ENCODE data around the gene RAD51B. TPM values are rescaled to one million over a fixed set of nuclear protein-coding genes. Genes with fewer than 3 reads are reported as not detected.

Gene RAD51B
- total and polyA plus RNA-seq, 2 donors: 6.2 to 92.9 TPM

DNA sequence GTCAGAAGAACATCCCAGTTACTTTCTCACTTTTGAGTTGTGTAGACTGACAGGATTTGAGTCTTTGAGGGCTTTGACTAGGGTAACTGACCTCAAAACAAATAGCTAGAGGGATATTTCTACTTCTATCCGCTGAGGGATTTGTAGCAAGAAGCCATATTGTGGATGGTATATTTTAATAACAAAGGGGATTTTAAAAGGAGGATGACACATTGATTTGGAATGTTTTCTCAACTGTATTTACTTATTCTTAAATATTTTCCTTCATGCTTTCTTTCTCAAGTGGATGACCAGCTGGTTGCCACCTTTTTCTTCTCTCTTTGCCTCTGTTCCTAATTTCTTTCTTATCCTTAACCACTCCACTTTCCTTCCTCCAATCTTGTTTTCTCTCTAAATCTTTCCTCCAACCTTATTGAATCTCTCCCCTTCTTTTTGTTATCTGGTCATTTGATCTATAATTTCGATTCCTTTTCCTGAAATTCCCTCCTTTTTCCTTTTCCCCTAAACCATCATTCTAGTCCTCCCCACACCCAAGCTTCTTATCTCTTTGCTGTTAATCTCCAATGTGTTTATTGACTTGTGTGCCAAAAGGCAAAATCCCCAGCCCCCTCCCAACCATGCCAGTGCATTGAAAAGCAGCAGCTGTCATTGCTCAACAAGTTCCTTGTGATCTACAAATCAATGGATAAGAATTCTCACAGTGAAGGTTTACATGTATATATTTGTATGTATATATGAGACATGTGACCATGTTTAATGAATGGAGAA, 411.6 kb downstream of the RAD51B start:
- no peaks in the 10 kb centered on the region for H3K36me3 ChIP-seq (ENCODE audit: insufficient read depth)
- no peak overlapping the region for H3K4me3 ChIP-seq (ENCODE audit: low read depth, low read length)
- peak overlapping the region; percentile 27 for H3K27ac ChIP-seq (ENCODE audit: low read depth)
- no peak for DNase-seq (ENCODE audit: extremely low spot score)
- no peaks in the 10 kb centered on the region for H3K4me1 ChIP-seq (ENCODE audit: insufficient read depth)
- WGBS: 77% methylated on average over 2 of the region's 2 CpGs

DNA sequence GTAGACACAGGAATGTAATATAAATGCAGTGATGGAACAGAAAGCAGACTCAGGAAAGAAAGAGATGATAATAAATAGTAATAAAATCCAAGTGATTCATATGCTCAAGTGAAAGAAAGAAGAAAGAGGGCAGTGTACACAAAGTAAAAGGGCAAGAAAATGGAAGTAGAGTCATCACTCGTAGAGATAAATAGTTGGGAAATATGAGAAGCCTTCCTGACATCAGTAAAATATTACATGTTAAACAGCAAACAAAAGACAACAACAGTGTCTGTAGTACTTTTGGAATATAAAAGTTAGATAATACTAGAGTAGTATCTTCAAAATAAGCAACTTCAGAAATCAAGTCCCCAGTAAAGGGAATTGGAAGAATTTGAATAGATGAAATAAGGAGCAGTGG, 412.3 kb downstream of the RAD51B start:
- no peak overlapping the region for H3K4me3 ChIP-seq (ENCODE audit: low read depth, low read length)

DNA sequence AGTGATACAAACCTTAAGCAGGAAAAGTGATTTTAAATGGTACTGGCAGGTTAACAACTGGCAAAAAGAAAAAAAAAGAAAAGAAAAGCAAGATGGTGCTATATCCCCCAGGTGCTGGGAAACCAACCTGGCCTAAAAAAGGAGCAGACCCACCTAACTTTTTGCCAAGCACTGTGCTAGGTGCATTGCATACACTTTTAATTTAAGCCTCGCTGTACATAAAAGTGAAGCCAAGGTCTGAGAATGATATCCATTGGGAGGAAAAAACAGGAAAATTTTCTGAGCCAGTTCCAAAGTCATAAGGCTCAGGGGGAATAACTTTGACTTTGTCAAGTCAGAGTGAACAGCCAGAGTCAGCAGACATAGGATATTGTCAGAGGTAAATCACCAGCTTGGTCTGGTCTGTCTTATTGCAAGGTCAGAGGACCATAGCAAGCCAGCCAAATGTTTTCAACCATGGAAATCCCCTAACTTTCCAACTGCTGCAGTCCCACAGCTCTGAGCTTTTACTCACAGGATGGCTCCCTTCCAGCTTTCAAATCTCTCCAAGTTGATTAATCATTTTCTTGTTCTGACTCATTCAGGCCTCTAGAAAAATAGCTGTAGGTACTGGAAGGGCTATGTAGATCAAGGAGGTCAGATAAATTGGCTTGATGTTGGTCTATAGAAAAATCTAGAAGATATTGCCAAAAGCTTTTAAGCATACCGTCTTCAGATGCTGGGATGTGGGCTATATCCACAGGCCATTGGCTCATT, 412.9 kb downstream of the RAD51B start:
- no peak overlapping the region for H3K4me3 ChIP-seq (ENCODE audit: low read depth, low read length)
- H3K36me3 ChIP-seq (ENCODE audit: insufficient read depth): no peaks in the 10 kb centered on the region
- WGBS: 19% methylated on average over 2 of the region's 2 CpGs
- peak; percentile 92 for DNase-seq (ENCODE audit: extremely low spot score)
- H3K4me1 ChIP-seq (ENCODE audit: insufficient read depth): no peaks in the 10 kb centered on the region
- H3K27ac ChIP-seq (ENCODE audit: low read depth): peak overlapping the region; percentile 27

More for the DNA sequence above, 412.3 kb downstream of the RAD51B start:
- Histone ChIP-seq H3K27ac (ENCODE audit: low read depth) (peak overlapping the region; percentile 27), H3K36me3 (ENCODE audit: insufficient read depth) (no peaks in the 10 kb centered on the region), H3K4me1 (ENCODE audit: insufficient read depth) (no peaks in the 10 kb centered on the region)
- no peak for DNase-seq (ENCODE audit: extremely low spot score)
- 16% methylated on average over 1 of the region's 1 CpG for WGBS

DNA sequence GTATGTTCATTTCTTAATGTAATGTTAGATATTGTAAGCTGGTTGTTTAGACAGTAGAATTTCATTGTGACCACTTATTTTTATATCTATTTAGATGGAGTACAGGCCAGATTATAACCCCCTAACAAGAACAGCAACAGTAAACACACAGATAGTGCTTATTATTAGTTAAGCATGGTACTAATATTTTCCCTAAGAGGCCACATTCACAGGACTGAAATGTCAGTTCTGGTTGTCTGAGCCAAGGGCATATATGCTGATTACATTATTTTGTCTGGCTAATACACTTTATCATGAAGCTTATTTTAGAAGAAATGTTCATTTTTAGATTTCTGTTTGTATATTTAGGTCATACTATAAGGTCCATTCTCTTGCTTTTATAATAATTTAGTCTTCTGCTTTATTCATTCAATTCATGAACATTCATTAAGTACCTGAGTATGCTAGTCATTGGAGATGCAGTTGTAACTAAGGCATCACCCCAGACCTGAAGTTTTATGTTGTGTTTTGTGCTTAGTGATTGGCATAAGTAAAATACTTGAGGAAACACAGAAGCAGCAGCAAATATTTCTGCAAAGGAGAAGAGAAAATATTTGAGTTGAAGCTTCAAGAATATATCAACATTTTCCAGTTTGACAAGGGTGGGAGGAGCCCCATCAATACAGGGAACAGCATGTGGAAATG, 413.7 kb downstream of the RAD51B start:
- no peak for DNase-seq (ENCODE audit: extremely low spot score)
- Histone ChIP-seq H3K27ac (ENCODE audit: low read depth) (peak overlapping the region; percentile 16), H3K4me1 (ENCODE audit: insufficient read depth) (no peaks in the 10 kb centered on the region), H3K36me3 (ENCODE audit: insufficient read depth) (no peaks in the 10 kb centered on the region), H3K4me3 (ENCODE audit: low read depth, low read length) (no peak overlapping the region)

- Histone ChIP-seq H3K4me1 (ENCODE audit: insufficient read depth) (no peaks in the 10 kb centered on the region), H3K4me3 (ENCODE audit: low read depth, low read length) (no peak overlapping the region), H3K36me3 (ENCODE audit: insufficient read depth) (no peaks in the 10 kb centered on the region), H3K27ac (ENCODE audit: low read depth) (no peak overlapping the region)
- WGBS: 87% methylated on average over 3 of the region's 3 CpGs
- DNase-seq (ENCODE audit: extremely low spot score): no peak
Measured at GRCh38 chr14:68234101-68234905, 414.7 kb downstream of the RAD51B start.

GRCh38 chr14:68235011-68235410, 415.4 kb downstream of the RAD51B start:
- H3K36me3 ChIP-seq (ENCODE audit: insufficient read depth): no peaks in the 10 kb centered on the region
- 70% methylated on average over 3 of the region's 3 CpGs for WGBS
- no peak overlapping the region for H3K27ac ChIP-seq (ENCODE audit: low read depth)
- H3K4me3 ChIP-seq (ENCODE audit: low read depth, low read length): no peak overlapping the region
- H3K4me1 ChIP-seq (ENCODE audit: insufficient read depth): no peaks in the 10 kb centered on the region
- no peak for DNase-seq (ENCODE audit: extremely low spot score)

GRCh38 chr14:68236582-68237458, 417.2 kb downstream of the RAD51B start:
- WGBS: 30% methylated on average over 1 of the region's 1 CpG
- no peak for DNase-seq (ENCODE audit: extremely low spot score)

GRCh38 chr14:68238551-68238950, 419.0 kb downstream of the RAD51B start:
- Histone ChIP-seq H3K36me3 (ENCODE audit: insufficient read depth) (no peaks in the 10 kb centered on the region), H3K27ac (ENCODE audit: low read depth) (no peak overlapping the region), H3K4me1 (ENCODE audit: insufficient read depth) (no peaks in the 10 kb centered on the region), H3K4me3 (ENCODE audit: low read depth, low read length) (no peak overlapping the region)
- WGBS: 95% methylated on average over 1 of the region's 1 CpG
- no peak for DNase-seq (ENCODE audit: extremely low spot score)

More at GRCh38 chr14:68236582-68237458, 417.2 kb downstream of the RAD51B start:
- H3K4me3 ChIP-seq (ENCODE audit: low read depth, low read length): no peak overlapping the region
- peak overlapping the region; percentile 1 for H3K27ac ChIP-seq (ENCODE audit: low read depth)
- H3K36me3 ChIP-seq (ENCODE audit: insufficient read depth): no peaks in the 10 kb centered on the region
- H3K4me1 ChIP-seq (ENCODE audit: insufficient read depth): no peaks in the 10 kb centered on the region

- DNase-seq (ENCODE audit: extremely low spot score): no peak
- no peaks in the 10 kb centered on the region for H3K36me3 ChIP-seq (ENCODE audit: insufficient read depth)
- H3K4me3 ChIP-seq (ENCODE audit: low read depth, low read length): no peak overlapping the region
- no peaks in the 10 kb centered on the region for H3K4me1 ChIP-seq (ENCODE audit: insufficient read depth)
- 92% methylated on average over 3 of the region's 3 CpGs for WGBS
- no peak overlapping the region for H3K27ac ChIP-seq (ENCODE audit: low read depth)
Measured at GRCh38 chr14:68238976-68239375, 419.4 kb downstream of the RAD51B start.

DNA sequence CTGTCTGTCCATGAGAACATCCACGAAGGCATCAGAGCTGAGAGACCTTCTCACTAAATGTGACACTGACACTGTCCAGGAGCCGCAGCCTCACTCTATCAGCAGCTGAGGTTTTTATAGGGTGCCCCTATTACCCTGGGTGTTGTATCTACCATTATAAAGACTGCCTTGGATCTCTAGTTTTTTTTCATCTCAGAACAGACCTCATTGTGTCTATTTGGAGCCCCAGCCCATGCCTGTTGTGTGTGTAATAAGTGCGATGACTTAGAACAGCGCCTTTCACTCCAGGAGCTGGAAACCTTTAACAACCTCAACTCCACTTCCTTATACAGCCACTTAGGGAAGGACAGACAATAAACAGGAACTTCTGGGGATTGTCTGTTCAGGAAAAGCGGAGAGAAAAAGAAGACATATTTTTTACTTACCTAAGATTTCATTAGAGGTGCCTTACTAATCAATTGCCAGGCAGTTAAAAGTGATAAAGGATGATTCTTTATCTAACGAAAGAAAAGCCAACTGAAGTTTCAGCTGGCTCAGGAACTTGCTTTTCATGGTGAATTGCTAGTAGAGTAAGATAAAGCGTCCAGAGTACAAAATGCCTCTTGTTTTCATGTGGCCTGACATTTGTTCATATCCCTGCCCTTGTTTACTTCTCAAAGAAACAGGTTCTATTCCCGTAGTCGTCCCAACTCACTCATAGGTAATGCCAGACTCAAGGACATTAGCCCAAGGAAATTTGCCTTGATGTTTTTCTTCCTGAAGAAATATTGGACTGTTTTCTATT, 420.6 kb downstream of the RAD51B start:
- H3K36me3 ChIP-seq (ENCODE audit: insufficient read depth): no peaks in the 10 kb centered on the region
- H3K4me3 ChIP-seq (ENCODE audit: low read depth, low read length): no peak overlapping the region
- no peak overlapping the region for H3K27ac ChIP-seq (ENCODE audit: low read depth)
- no peak for DNase-seq (ENCODE audit: extremely low spot score)
- no peaks in the 10 kb centered on the region for H3K4me1 ChIP-seq (ENCODE audit: insufficient read depth)
- 52% methylated on average over 9 of the region's 9 CpGs for WGBS

GRCh38 chr14:68241862-68242487, 422.4 kb downstream of the RAD51B start:
- WGBS: 51% methylated on average over 6 of the region's 6 CpGs
- Histone ChIP-seq H3K4me1 (ENCODE audit: insufficient read depth) (no peaks in the 10 kb centered on the region), H3K4me3 (ENCODE audit: low read depth, low read length) (no peak overlapping the region), H3K27ac (ENCODE audit: low read depth) (no peak overlapping the region), H3K36me3 (ENCODE audit: insufficient read depth) (no peaks in the 10 kb centered on the region)
- DNase-seq (ENCODE audit: extremely low spot score): no peak

Data from urinary bladder (tissue), 4 donors.